ENCODE results near the gene TMEM236.

DNA sequence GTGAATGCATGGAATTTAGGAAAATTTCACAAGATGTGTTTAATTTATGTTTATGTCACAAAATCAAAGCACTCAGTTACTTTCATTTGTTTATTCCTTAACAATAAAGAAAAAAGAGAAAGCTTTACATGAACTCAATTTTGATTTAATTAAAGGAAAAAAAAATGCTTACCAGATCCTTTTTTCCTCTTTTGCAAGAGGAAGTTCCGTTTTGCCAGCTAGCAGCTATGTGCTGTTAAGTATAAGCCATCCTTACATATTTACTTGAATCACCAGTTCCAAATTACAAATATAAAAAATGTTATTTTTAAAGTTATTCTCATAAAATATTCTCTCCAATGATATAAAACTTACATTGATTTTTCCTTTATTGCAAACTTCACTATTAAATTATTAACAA lies 69.9 kb downstream of the TMEM236 start:
- TF ChIP-seq CTCF (IDR thresholded peaks at IDR 0.05) (no peak), POLR2A (IDR thresholded peaks at IDR 0.05) (no peak), POLR2AphosphoS5 (IDR thresholded peaks at IDR 0.05) (no peak)
